ENCODE measurements around the gene DEGS1. TPM values are rescaled to one million over a fixed set of nuclear protein-coding genes. Genes with fewer than 3 reads are reported as not detected.
A peak's percentile ranks its signal among the peaks of the same experiment; 100 is the strongest.

DEGS1 gene
- total RNA-seq, 1 donor from 2014 or later = 51.0 TPM

- H3K36me3 Mint-ChIP-seq = no peaks in the 10 kb centered on the region
- H3K27ac Mint-ChIP-seq = peak overlapping the region; percentile 92
Measured at GRCh38 chr1:224217655-224218623, 34.9 kb downstream of the DEGS1 start.

GRCh38 chr1:224219011-224219611, 36.1 kb downstream of the DEGS1 start:
- H3K27me3 Mint-ChIP-seq = no peaks in the 10 kb centered on the region
- H3K9me3 Mint-ChIP-seq = no peaks in the 10 kb centered on the region
- no peak for DNase-seq (ENCODE audit: extremely low spot score, unreplicated experiment)
- no peak for TF ChIP-seq CTCF (conservative IDR thresholded peaks at IDR 0.05)
- H3K4me3 Mint-ChIP-seq = no peak overlapping the region
- no peaks in the 10 kb centered on the region for H3K36me3 Mint-ChIP-seq
- peak overlapping the region; percentile 92 for H3K27ac Mint-ChIP-seq
- H3K4me1 Mint-ChIP-seq (ENCODE audit: unreplicated experiment) = peaks cover 31% of the 10 kb centered on the region

More at GRCh38 chr1:224217655-224218623, 34.9 kb downstream of the DEGS1 start:
- H3K4me1 Mint-ChIP-seq (ENCODE audit: unreplicated experiment) = peaks cover 30% of the 10 kb centered on the region
- no peak for DNase-seq (ENCODE audit: extremely low spot score, unreplicated experiment)
- no peaks in the 10 kb centered on the region for H3K9me3 Mint-ChIP-seq
- no peak for TF ChIP-seq CTCF (conservative IDR thresholded peaks at IDR 0.05)
- no peaks in the 10 kb centered on the region for H3K27me3 Mint-ChIP-seq
- peak overlapping the region; percentile 43 for H3K4me3 Mint-ChIP-seq

- no peak for TF ChIP-seq CTCF (conservative IDR thresholded peaks at IDR 0.05)
- Mint-ChIP-seq H3K27me3 (no peaks in the 10 kb centered on the region), H3K4me1 (ENCODE audit: unreplicated experiment) (peaks cover 35% of the 10 kb centered on the region), H3K9me3 (no peaks in the 10 kb centered on the region), H3K4me3 (peak overlapping the region; percentile 22), H3K27ac (peak overlapping the region; percentile 92), H3K36me3 (no peaks in the 10 kb centered on the region)
- no peak for DNase-seq (ENCODE audit: extremely low spot score, unreplicated experiment)
Measured at GRCh38 chr1:224219612-224220059, 36.6 kb downstream of the DEGS1 start.

GRCh38 chr1:224223819-224224714, 41.0 kb downstream of the DEGS1 start:
- TF ChIP-seq CTCF (conservative IDR thresholded peaks at IDR 0.05) = no peak
- Mint-ChIP-seq H3K27ac (peak overlapping the region; percentile 14), H3K36me3 (peaks cover 7% of the 10 kb centered on the region), H3K4me3 (no peak overlapping the region), H3K27me3 (no peaks in the 10 kb centered on the region), H3K4me1 (ENCODE audit: unreplicated experiment) (peaks cover 24% of the 10 kb centered on the region), H3K9me3 (no peaks in the 10 kb centered on the region)
- DNase-seq (ENCODE audit: extremely low spot score, unreplicated experiment) = no peak

- no peak for TF ChIP-seq CTCF (conservative IDR thresholded peaks at IDR 0.05)
- Mint-ChIP-seq H3K9me3 (no peaks in the 10 kb centered on the region), H3K27me3 (no peaks in the 10 kb centered on the region), H3K4me1 (ENCODE audit: unreplicated experiment) (peaks cover 16% of the 10 kb centered on the region), H3K36me3 (peaks cover 19% of the 10 kb centered on the region), H3K27ac (no peak overlapping the region), H3K4me3 (no peak overlapping the region)
- DNase-seq (ENCODE audit: extremely low spot score, unreplicated experiment) = no peak
Measured at GRCh38 chr1:224226849-224227502, 43.9 kb downstream of the DEGS1 start.

All from type B pancreatic cell (in vitro differentiated cells).